Measurements from ENCODE around the gene PDE1C.

Gene PDE1C

DNA sequence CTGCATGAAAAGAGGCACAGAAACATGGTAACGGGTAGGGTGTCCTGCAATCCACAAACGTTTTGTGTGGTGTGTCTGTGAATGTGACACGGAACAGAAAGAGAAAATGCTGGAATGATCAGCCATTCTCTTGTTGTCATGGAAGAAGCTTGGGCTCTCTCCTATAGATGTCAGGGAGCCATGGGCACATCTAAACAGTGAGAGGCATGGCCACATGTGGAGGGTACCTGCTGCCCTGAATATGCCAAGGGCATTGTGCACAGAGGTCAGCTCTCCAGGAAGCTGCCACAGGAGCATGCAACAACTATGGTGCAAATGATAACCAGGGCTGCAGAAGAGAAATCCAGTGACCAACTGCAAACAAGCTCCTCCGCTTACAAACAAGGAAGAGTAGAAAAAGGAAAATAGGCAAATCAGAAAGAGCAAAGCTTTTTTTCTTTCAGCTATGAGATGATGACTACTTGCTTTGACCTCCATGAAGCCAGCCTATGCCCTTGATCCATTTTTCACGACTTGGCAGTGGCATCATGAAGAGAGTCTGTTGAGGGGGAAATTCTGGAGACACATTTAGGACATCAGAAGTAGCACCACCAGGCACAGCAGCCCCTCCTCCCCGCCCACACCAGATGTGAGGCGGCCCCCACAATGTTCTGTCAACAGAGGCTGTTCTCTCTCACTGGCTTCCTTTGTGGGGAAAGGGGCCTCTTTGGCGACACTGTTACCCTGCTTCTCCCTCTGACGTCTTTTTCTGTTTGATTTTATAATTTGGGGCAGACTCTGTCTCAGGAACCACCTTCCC lies 4.8 kb upstream of the PDE1C start:
- H3K9me3 ChIP-seq (ENCODE audit: control insufficient read depth, low read depth, low read length), result no peaks in the 10 kb centered on the region
- H3K4me3 ChIP-seq (ENCODE audit: low read length), result no peak overlapping the region
- H3K27ac ChIP-seq (ENCODE audit: low read length), result no peak overlapping the region
- no peaks in the 10 kb centered on the region for H3K36me3 ChIP-seq (ENCODE audit: control insufficient read depth, low read depth, low read length)
- no peak overlapping the region for H3K9ac ChIP-seq (ENCODE audit: low read length)
- no peaks in the 10 kb centered on the region for H3K4me1 ChIP-seq (ENCODE audit: control insufficient read depth, low read depth, low read length)
- peaks cover 41% of the 10 kb centered on the region for H3K27me3 ChIP-seq (ENCODE audit: control insufficient read depth, insufficient read depth, low read length)

- no peaks in the 10 kb centered on the region for H3K4me1 ChIP-seq (ENCODE audit: control insufficient read depth, low read depth, low read length)
- no peak overlapping the region for H3K4me3 ChIP-seq (ENCODE audit: low read length)
- no peak overlapping the region for H3K27ac ChIP-seq (ENCODE audit: low read length)
- H3K9me3 ChIP-seq (ENCODE audit: control insufficient read depth, low read depth, low read length), result no peaks in the 10 kb centered on the region
- H3K9ac ChIP-seq (ENCODE audit: low read length), result no peak overlapping the region
- H3K36me3 ChIP-seq (ENCODE audit: control insufficient read depth, low read depth, low read length), result no peaks in the 10 kb centered on the region
- H3K27me3 ChIP-seq (ENCODE audit: control insufficient read depth, insufficient read depth, low read length), result peaks cover 56% of the 10 kb centered on the region
Measured at GRCh38 chr7:32073533-32073932, 3.3 kb upstream of the PDE1C start.

DNA sequence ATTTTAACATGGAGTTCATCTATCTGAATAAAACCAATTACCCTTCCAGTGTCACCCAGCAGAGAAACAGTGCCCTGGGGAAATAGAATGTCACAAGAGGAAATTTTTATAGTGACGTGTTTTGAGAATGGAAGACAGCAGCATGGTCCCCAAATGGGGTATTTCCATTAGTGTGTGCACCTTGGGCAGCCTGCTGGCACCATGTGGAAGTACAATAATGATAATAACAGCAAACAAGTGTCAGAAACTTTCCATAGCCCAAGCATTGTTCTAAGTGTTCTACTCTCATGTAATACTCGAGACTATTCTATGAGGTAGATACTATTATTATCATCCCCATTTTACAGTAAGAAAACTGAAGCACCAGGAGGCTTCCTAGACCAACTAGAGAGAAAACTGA lies 2.2 kb upstream of the PDE1C start:
- no peak overlapping the region for H3K4me3 ChIP-seq (ENCODE audit: low read length)
- H3K4me1 ChIP-seq (ENCODE audit: control insufficient read depth, low read depth, low read length), result no peaks in the 10 kb centered on the region
- no peaks in the 10 kb centered on the region for H3K36me3 ChIP-seq (ENCODE audit: control insufficient read depth, low read depth, low read length)
- no peaks in the 10 kb centered on the region for H3K9me3 ChIP-seq (ENCODE audit: control insufficient read depth, low read depth, low read length)
- H3K9ac ChIP-seq (ENCODE audit: low read length), result no peak overlapping the region
- H3K27ac ChIP-seq (ENCODE audit: low read length), result no peak overlapping the region
- H3K27me3 ChIP-seq (ENCODE audit: control insufficient read depth, insufficient read depth, low read length), result peaks cover 67% of the 10 kb centered on the region

GRCh38 chr7:32071466-32072091 lies 1.4 kb upstream of the PDE1C start:
- Histone ChIP-seq H3K36me3 (ENCODE audit: control insufficient read depth, low read depth, low read length) (no peaks in the 10 kb centered on the region), H3K27me3 (ENCODE audit: control insufficient read depth, insufficient read depth, low read length) (peaks cover 75% of the 10 kb centered on the region), H3K9ac (ENCODE audit: low read length) (no peak overlapping the region), H3K9me3 (ENCODE audit: control insufficient read depth, low read depth, low read length) (no peaks in the 10 kb centered on the region), H3K4me1 (ENCODE audit: control insufficient read depth, low read depth, low read length) (no peaks in the 10 kb centered on the region), H3K4me3 (ENCODE audit: low read length) (peak overlapping the region; percentile 84), H3K27ac (ENCODE audit: low read length) (no peak overlapping the region)

DNA sequence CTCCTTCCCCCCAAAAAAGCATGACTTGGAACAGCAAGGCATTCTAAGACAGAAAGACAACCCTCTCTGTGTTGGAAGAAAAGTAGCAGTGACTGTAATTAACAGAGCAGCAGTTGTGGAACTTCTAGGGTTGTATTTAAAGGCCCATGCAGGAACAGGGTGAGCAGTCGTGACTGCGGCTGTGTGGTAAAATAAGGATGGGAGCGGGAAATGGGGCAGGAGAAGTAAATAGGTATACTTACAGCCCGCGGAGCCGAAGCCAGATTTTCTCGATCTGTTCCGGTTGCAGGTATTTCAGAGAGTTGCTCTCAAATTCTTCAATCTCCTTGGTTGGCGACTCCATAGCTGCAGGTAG lies 179 bp downstream of the PDE1C start:
- Histone ChIP-seq H3K4me3 (ENCODE audit: low read length) (peak overlapping the region; percentile 84), H3K27ac (ENCODE audit: low read length) (no peak overlapping the region), H3K36me3 (ENCODE audit: control insufficient read depth, low read depth, low read length) (no peaks in the 10 kb centered on the region), H3K9ac (ENCODE audit: low read length) (no peak overlapping the region), H3K9me3 (ENCODE audit: control insufficient read depth, low read depth, low read length) (no peaks in the 10 kb centered on the region), H3K4me1 (ENCODE audit: control insufficient read depth, low read depth, low read length) (no peaks in the 10 kb centered on the region), H3K27me3 (ENCODE audit: control insufficient read depth, insufficient read depth, low read length) (peaks cover 77% of the 10 kb centered on the region)

- Histone ChIP-seq H3K9me3 (ENCODE audit: control insufficient read depth, low read depth, low read length) (no peaks in the 10 kb centered on the region), H3K27me3 (ENCODE audit: control insufficient read depth, insufficient read depth, low read length) (peaks cover 75% of the 10 kb centered on the region), H3K9ac (ENCODE audit: low read length) (no peak overlapping the region), H3K4me1 (ENCODE audit: control insufficient read depth, low read depth, low read length) (no peaks in the 10 kb centered on the region), H3K27ac (ENCODE audit: low read length) (no peak overlapping the region), H3K36me3 (ENCODE audit: control insufficient read depth, low read depth, low read length) (no peaks in the 10 kb centered on the region), H3K4me3 (ENCODE audit: low read length) (no peak overlapping the region)
Measured at GRCh38 chr7:32069116-32069650, 1.0 kb downstream of the PDE1C start.

DNA sequence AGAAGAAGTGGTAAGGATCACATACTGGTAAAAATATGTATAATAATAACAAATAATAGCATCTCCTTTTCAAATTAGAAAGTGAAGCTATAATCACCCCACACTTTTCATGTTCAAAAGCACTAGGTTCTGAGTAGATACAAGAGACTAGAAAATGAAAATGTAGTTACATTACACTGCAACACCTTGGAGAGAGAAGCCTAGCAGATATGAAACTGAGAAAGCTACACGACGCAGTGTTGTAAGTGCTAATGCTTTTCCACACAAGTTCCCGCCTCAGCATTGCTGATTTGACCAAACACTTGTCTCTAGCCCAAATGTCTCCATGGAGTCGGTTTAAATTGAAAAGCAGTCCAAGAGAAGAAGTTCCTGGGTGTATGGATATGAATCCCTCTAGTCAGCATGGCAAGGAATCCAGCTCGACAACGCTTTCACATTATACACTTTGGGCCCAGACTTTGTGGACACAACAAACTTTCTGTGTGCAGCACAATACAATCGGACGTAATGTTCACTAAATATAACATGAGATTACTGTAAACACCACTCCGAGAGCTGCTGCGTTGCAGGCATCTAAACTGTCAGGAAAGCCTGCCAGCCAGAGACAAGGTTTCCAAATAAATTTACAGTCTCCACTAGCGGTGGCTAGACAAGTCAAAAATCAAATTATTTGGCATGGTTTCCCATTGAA lies 1.7 kb downstream of the PDE1C start:
- H3K27ac ChIP-seq (ENCODE audit: low read length), result no peak overlapping the region
- H3K9ac ChIP-seq (ENCODE audit: low read length), result no peak overlapping the region
- no peaks in the 10 kb centered on the region for H3K36me3 ChIP-seq (ENCODE audit: control insufficient read depth, low read depth, low read length)
- H3K4me3 ChIP-seq (ENCODE audit: low read length), result no peak overlapping the region
- H3K27me3 ChIP-seq (ENCODE audit: control insufficient read depth, insufficient read depth, low read length), result peaks cover 68% of the 10 kb centered on the region
- no peaks in the 10 kb centered on the region for H3K9me3 ChIP-seq (ENCODE audit: control insufficient read depth, low read depth, low read length)
- no peaks in the 10 kb centered on the region for H3K4me1 ChIP-seq (ENCODE audit: control insufficient read depth, low read depth, low read length)

- no peak overlapping the region for H3K27ac ChIP-seq (ENCODE audit: low read length)
- H3K36me3 ChIP-seq (ENCODE audit: control insufficient read depth, low read depth, low read length), result no peaks in the 10 kb centered on the region
- H3K4me1 ChIP-seq (ENCODE audit: control insufficient read depth, low read depth, low read length), result no peaks in the 10 kb centered on the region
- H3K9me3 ChIP-seq (ENCODE audit: control insufficient read depth, low read depth, low read length), result no peaks in the 10 kb centered on the region
- H3K4me3 ChIP-seq (ENCODE audit: low read length), result no peak overlapping the region
- no peak overlapping the region for H3K9ac ChIP-seq (ENCODE audit: low read length)
- peaks cover 57% of the 10 kb centered on the region for H3K27me3 ChIP-seq (ENCODE audit: control insufficient read depth, insufficient read depth, low read length)
Measured at GRCh38 chr7:32066441-32066840, 3.8 kb downstream of the PDE1C start.

DNA sequence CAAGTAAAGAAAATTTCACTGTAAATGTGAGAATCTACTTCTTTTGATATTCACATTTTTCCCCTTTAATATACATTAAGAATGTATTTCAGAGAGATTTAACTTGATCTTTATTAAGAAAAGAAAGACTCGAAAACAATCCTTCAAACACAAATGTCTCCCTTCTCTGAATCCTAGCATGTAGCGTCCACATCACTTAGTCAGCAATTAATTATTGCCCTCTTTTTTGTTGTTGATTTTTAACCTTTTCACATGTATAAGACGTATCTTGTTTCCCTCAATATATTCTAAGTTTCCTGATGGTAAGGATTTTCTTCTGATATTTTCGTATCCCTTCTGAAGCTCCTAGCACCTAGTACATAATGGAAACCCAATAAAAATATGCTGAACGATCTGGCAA lies 6.6 kb downstream of the PDE1C start:
- Histone ChIP-seq H3K27ac (ENCODE audit: low read length) (no peak overlapping the region), H3K4me3 (ENCODE audit: low read length) (no peak overlapping the region), H3K36me3 (ENCODE audit: control insufficient read depth, low read depth, low read length) (no peaks in the 10 kb centered on the region), H3K9me3 (ENCODE audit: control insufficient read depth, low read depth, low read length) (no peaks in the 10 kb centered on the region), H3K4me1 (ENCODE audit: control insufficient read depth, low read depth, low read length) (peaks cover 11% of the 10 kb centered on the region), H3K9ac (ENCODE audit: low read length) (no peak overlapping the region), H3K27me3 (ENCODE audit: control insufficient read depth, insufficient read depth, low read length) (peaks cover 29% of the 10 kb centered on the region)

GRCh38 chr7:32062150-32062549 lies 8.1 kb downstream of the PDE1C start:
- Histone ChIP-seq H3K36me3 (ENCODE audit: control insufficient read depth, low read depth, low read length) (no peaks in the 10 kb centered on the region), H3K4me3 (ENCODE audit: low read length) (no peak overlapping the region), H3K27ac (ENCODE audit: low read length) (no peak overlapping the region), H3K4me1 (ENCODE audit: control insufficient read depth, low read depth, low read length) (peaks cover 14% of the 10 kb centered on the region), H3K27me3 (ENCODE audit: control insufficient read depth, insufficient read depth, low read length) (peaks cover 14% of the 10 kb centered on the region), H3K9ac (ENCODE audit: low read length) (no peak overlapping the region), H3K9me3 (ENCODE audit: control insufficient read depth, low read depth, low read length) (no peaks in the 10 kb centered on the region)

DNA sequence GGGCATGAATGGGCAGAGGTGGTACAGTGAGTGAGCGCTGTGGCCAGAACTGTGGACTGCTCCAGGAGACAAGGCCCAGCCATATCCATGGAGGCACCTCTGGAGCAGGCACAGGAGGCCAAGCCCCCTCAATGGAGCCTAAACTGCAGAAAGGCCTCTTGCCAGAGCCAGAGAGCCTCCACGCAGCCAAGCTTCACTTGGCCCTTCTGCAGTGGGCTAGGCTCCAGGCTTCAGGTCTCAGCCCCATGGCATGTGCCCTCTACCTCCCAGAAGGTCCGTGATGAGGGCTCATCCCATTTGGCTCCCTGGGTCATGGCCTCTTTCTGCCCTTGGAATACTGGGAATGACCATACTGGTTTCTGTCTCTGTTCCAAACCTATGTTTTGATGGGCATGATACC lies 8.9 kb downstream of the PDE1C start:
- Histone ChIP-seq H3K4me3 (ENCODE audit: low read length) (no peak overlapping the region), H3K9ac (ENCODE audit: low read length) (no peak overlapping the region), H3K9me3 (ENCODE audit: control insufficient read depth, low read depth, low read length) (no peaks in the 10 kb centered on the region), H3K36me3 (ENCODE audit: control insufficient read depth, low read depth, low read length) (no peaks in the 10 kb centered on the region), H3K4me1 (ENCODE audit: control insufficient read depth, low read depth, low read length) (peaks cover 14% of the 10 kb centered on the region), H3K27ac (ENCODE audit: low read length) (no peak overlapping the region), H3K27me3 (ENCODE audit: control insufficient read depth, insufficient read depth, low read length) (peaks cover 7% of the 10 kb centered on the region)

All from iPS-18a (cell line).